Gastroesophageal sphincter (tissue), 3 donors: ENCODE measurements around the gene CASP1.

Experiments used
- POLR2A ChIP-seq, 2 donors: fragments of 450-650 bp; IDR thresholded peaks; one replicate each; pipeline ENCODE4 v1.6.1; 2017; ENCODE audit warnings: antibody characterized with exemption in 2 of 2, mild to moderate bottlenecking in 2 of 2, moderate library complexity in 1 of 2
- TF ChIP-seq, protein P1 (sequence below), 4 experiments: fragments of 200-600 bp in 2 of 4; fragments of 450-650 bp in 2 of 4; sonication (generic) in 1 of 4; IDR thresholded peaks; one replicate each; pipeline ENCODE4 v1.5.1; 2017 to 2019; ENCODE audit warnings: antibody characterized with exemption in 4 of 4, mild to moderate bottlenecking in 2 of 4, moderate library complexity in 2 of 4

DNA sequence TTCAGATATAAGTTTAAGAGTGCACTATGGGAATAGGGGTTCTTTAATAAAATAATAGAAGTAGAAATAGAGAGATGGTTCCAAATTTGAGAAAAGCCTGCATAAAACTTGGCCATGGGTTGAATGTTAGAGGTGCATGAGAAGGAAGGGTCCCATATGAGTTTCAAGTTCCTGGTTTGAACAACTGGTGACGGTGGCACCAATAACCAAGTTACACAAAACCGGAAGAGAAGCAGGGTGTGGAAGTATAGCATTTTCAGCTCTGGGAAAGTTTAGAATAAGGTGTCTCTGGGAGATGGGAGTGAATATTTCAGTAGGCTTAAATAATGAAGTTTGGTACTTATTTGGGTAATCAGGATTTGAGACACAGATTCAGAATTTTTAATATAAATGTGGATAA is 2.4 kb downstream of the CASP1 start:
- TF ChIP-seq, protein P1, sequence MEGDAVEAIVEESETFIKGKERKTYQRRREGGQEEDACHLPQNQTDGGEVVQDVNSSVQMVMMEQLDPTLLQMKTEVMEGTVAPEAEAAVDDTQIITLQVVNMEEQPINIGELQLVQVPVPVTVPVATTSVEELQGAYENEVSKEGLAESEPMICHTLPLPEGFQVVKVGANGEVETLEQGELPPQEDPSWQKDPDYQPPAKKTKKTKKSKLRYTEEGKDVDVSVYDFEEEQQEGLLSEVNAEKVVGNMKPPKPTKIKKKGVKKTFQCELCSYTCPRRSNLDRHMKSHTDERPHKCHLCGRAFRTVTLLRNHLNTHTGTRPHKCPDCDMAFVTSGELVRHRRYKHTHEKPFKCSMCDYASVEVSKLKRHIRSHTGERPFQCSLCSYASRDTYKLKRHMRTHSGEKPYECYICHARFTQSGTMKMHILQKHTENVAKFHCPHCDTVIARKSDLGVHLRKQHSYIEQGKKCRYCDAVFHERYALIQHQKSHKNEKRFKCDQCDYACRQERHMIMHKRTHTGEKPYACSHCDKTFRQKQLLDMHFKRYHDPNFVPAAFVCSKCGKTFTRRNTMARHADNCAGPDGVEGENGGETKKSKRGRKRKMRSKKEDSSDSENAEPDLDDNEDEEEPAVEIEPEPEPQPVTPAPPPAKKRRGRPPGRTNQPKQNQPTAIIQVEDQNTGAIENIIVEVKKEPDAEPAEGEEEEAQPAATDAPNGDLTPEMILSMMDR (IDR thresholded peaks at IDR 0.05) = no peak
- TF ChIP-seq POLR2A (IDR thresholded peaks at IDR 0.05) = no peak
